ENCODE measurements around the gene BRMS1.

DNA sequence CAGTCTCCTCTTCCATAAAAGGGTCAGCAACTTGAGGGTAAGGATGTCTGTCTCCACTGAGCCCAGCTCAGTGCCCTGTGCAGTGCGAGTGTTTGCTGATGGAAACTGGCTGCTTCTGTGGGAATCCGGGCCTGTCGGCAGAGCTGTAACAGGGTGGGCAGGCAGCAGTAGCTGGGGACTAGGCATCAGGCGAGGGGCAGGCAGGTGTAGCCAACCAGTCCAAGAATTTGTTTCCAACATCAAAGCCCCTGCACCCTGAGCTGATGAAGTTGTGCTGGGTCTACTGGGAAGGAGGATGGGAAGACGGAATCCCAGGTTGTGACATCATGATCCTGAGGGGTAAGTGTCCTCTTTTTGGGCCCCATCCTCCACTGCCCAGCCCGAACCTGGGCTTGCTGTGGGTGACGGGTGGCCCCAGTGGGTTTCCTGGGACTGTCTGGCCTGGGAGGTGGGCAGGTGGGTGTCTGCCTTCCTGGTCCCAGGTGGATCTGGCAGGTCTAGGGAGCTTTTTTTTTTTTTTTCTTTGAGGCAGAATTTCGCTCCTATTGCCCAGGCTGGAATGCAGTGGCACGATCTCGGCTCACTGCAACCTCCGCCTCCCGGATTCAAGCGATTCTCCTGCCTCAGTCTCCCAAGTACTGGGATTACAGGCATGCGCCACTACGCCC is 15.6 kb upstream of the BRMS1 start:
- TF ChIP-seq MXI1 (IDR thresholded peaks at IDR 0.05; ENCODE audit: low read depth, low read length) (no peak), GABPA (IDR thresholded peaks at IDR 0.05; ENCODE audit: low read depth) (no peak), RAD21 (IDR thresholded peaks at IDR 0.05; ENCODE audit: insufficient read depth, low read depth, low read length) (no peak), FOS (IDR thresholded peaks at IDR 0.05; ENCODE audit: borderline replicate concordance, extremely low read depth, insufficient read length) (no peak), POLR2AphosphoS5 (IDR thresholded peaks at IDR 0.05; ENCODE audit: low read length) (no peak), SMC3 (IDR thresholded peaks at IDR 0.05; ENCODE audit: borderline replicate concordance, low read length) (no peak), POLR2A (IDR thresholded peaks at IDR 0.05; ENCODE audit: low read depth, low read length) (no peak), EZH2 (IDR thresholded peaks at IDR 0.05; ENCODE audit: borderline replicate concordance, control insufficient read depth, low read depth, low read length) (no peak), BHLHE40 (IDR thresholded peaks at IDR 0.05; ENCODE audit: borderline replicate concordance in 1 of 2, low read depth in 2 of 2, low read length in 1 of 2) (no peak)
- TF ChIP-seq, protein P1, sequence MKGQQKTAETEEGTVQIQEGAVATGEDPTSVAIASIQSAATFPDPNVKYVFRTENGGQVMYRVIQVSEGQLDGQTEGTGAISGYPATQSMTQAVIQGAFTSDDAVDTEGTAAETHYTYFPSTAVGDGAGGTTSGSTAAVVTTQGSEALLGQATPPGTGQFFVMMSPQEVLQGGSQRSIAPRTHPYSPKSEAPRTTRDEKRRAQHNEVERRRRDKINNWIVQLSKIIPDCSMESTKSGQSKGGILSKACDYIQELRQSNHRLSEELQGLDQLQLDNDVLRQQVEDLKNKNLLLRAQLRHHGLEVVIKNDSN (IDR thresholded peaks at IDR 0.05; ENCODE audit: borderline replicate concordance, extremely low read length, insufficient read depth, low read depth, low read length), result no peak
- TF ChIP-seq, protein P2, sequence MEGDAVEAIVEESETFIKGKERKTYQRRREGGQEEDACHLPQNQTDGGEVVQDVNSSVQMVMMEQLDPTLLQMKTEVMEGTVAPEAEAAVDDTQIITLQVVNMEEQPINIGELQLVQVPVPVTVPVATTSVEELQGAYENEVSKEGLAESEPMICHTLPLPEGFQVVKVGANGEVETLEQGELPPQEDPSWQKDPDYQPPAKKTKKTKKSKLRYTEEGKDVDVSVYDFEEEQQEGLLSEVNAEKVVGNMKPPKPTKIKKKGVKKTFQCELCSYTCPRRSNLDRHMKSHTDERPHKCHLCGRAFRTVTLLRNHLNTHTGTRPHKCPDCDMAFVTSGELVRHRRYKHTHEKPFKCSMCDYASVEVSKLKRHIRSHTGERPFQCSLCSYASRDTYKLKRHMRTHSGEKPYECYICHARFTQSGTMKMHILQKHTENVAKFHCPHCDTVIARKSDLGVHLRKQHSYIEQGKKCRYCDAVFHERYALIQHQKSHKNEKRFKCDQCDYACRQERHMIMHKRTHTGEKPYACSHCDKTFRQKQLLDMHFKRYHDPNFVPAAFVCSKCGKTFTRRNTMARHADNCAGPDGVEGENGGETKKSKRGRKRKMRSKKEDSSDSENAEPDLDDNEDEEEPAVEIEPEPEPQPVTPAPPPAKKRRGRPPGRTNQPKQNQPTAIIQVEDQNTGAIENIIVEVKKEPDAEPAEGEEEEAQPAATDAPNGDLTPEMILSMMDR (IDR thresholded peaks at IDR 0.05 in 2 of 3, conservative IDR thresholded peaks at IDR 0.05 in 1 of 3; ENCODE audit: control insufficient read depth in 2 of 3, extremely low read depth in 1 of 3, insufficient read depth in 1 of 3, low read depth in 3 of 3, low read length in 3 of 3), result no peak
- TF ChIP-seq, protein P3, sequence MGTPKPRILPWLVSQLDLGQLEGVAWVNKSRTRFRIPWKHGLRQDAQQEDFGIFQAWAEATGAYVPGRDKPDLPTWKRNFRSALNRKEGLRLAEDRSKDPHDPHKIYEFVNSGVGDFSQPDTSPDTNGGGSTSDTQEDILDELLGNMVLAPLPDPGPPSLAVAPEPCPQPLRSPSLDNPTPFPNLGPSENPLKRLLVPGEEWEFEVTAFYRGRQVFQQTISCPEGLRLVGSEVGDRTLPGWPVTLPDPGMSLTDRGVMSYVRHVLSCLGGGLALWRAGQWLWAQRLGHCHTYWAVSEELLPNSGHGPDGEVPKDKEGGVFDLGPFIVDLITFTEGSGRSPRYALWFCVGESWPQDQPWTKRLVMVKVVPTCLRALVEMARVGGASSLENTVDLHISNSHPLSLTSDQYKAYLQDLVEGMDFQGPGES (IDR thresholded peaks at IDR 0.05), result no peak
- TF ChIP-seq, protein P4, sequence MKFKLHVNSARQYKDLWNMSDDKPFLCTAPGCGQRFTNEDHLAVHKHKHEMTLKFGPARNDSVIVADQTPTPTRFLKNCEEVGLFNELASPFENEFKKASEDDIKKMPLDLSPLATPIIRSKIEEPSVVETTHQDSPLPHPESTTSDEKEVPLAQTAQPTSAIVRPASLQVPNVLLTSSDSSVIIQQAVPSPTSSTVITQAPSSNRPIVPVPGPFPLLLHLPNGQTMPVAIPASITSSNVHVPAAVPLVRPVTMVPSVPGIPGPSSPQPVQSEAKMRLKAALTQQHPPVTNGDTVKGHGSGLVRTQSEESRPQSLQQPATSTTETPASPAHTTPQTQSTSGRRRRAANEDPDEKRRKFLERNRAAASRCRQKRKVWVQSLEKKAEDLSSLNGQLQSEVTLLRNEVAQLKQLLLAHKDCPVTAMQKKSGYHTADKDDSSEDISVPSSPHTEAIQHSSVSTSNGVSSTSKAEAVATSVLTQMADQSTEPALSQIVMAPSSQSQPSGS (IDR thresholded peaks at IDR 0.05; ENCODE audit: low read length), result no peak

Measured in GM12878 (cell line).